OCI-LY3 (cell line): ENCODE measurements around the gene CHL1.

Experiments
- H2AFZ ChIP-seq: fragments of 200-600, 300-600 bp; shearing (Covaris generic); 2 replicates; pipeline ENCODE4 v1.6.0; 2014; ENCODE audit warnings: antibody characterized with exemption, low read depth, low read length
- H3K27ac ChIP-seq: fragments of 200-600, 300-600 bp; sonication (generic); 2 replicates; pipeline ENCODE4 v1.5.1; 2014; ENCODE audit warnings: mild to moderate bottlenecking, low read length, moderate library complexity, mixed read lengths
- H3K27me3 ChIP-seq: fragments of 200-600, 300-600 bp; sonication (generic); 2 replicates; pipeline ENCODE4 v1.6.1; 2014; ENCODE audit warnings: low read depth, low read length, mixed read lengths
- H3K36me3 ChIP-seq: fragments of 200-600, 300-600 bp; sonication (generic); replicated peaks from 2 replicates; pipeline ENCODE3; 2014; ENCODE audit warnings: low read depth, low read length, mixed read lengths
- H3K4me1 ChIP-seq: fragments of 300-600, 200-600 bp; sonication (generic); 2 replicates; pipeline ENCODE4 v1.6.1; 2014; ENCODE audit warnings: low read length, mixed read lengths
- H3K4me2 ChIP-seq: fragments of 200-600, 300-600 bp; sonication (generic); 2 replicates; pipeline ENCODE4 v1.6.1; 2014; ENCODE audit warnings: low read length, mixed read lengths
- H3K4me3 ChIP-seq: fragments of 300-600, 200-600 bp; sonication (generic); 2 replicates; pipeline ENCODE4 v1.5.1; 2014; ENCODE audit warnings: antibody characterized with exemption, mild to moderate bottlenecking, low read length, moderate library complexity
- H3K79me2 ChIP-seq: fragments of 300-600, 200-600 bp; shearing (Covaris generic); 2 replicates; pipeline ENCODE4 v1.6.1; 2014; ENCODE audit warnings: mild to moderate bottlenecking, low read length, mixed read lengths
- H3K9ac ChIP-seq: fragments of 300-600, 200-600 bp; shearing (Covaris generic); 2 replicates; pipeline ENCODE4 v1.6.0; 2014; ENCODE audit warnings: mild to moderate bottlenecking, low read length, moderate library complexity
- H3K9me3 ChIP-seq: fragments of 200-600, 300-600 bp; shearing (Covaris generic); 2 replicates; pipeline ENCODE4 v1.6.1; 2014; ENCODE audit warnings: low read length, mixed read lengths; ENCODE audit not compliant: insufficient read depth
- H4K20me1 ChIP-seq: fragments of 200-600, 300-600 bp; sonication (generic); 2 replicates; pipeline ENCODE4 v1.6.1; 2016; ENCODE audit warnings: low read length, mixed read lengths; ENCODE audit not compliant: insufficient read depth
- CTCF ChIP-seq: fragments of 200-600, 300-600 bp; sonication (generic); IDR thresholded peaks from 2 replicates; pipeline ENCODE4 v1.5.1; 2014; ENCODE audit warnings: antibody characterized with exemption, low read length, low read depth
- EZH2phosphoT487 ChIP-seq: fragments of 200-600 bp; shearing (Covaris generic); IDR thresholded peaks from 2 replicates; pipeline ENCODE4 v1.6.1; 2018; ENCODE audit warnings: antibody characterized with exemption, mixed run types, low read depth

The CHL1 gene

GRCh38 chr3:356952-357351, 160.4 kb downstream of the CHL1 start:
- H2AFZ ChIP-seq = no peak overlapping the region
- no peak overlapping the region for H3K9ac ChIP-seq
- no peak for TF ChIP-seq EZH2phosphoT487
- no peak for TF ChIP-seq CTCF
- H3K4me2 ChIP-seq = peak overlapping the region; percentile 57; the same call in 1 of the 2 replicates
- peaks cover 5% of the 10 kb centered on the region for H3K36me3 ChIP-seq
- H3K9me3 ChIP-seq = no peaks in the 10 kb centered on the region
- peak overlapping the region; percentile 86; the same call in 1 of the 2 replicates for H3K27ac ChIP-seq
- H3K27me3 ChIP-seq = no peaks in the 10 kb centered on the region
- H4K20me1 ChIP-seq = no peaks in the 10 kb centered on the region
- H3K4me3 ChIP-seq = no peak overlapping the region
- H3K4me1 ChIP-seq = peaks cover 68% of the 10 kb centered on the region
- no peaks in the 10 kb centered on the region for H3K79me2 ChIP-seq

- Histone ChIP-seq H3K9ac (peak overlapping the region; percentile 22; the same call in 1 of the 2 replicates), H3K36me3 (peaks cover 7% of the 10 kb centered on the region), H3K27ac (peak overlapping the region; percentile 80), H3K79me2 (no peaks in the 10 kb centered on the region), H4K20me1 (no peaks in the 10 kb centered on the region), H3K27me3 (no peaks in the 10 kb centered on the region), H3K4me3 (0 out of 2 replicates have a peak overlapping the region, but pooled peaks have one; percentile 10), H3K4me2 (peak overlapping the region; percentile 56), H3K9me3 (no peaks in the 10 kb centered on the region), H3K4me1 (peaks cover 76% of the 10 kb centered on the region), H2AFZ (no peak overlapping the region)
- no peak for TF ChIP-seq EZH2phosphoT487
- no peak for TF ChIP-seq CTCF
Observed at GRCh38 chr3:359672-360071, 163.1 kb downstream of the CHL1 start.

- Histone ChIP-seq H3K4me1 (peaks cover 77% of the 10 kb centered on the region), H3K4me2 (peak overlapping the region; percentile 55; the same call in 1 of the 2 replicates), H2AFZ (no peak overlapping the region), H3K27me3 (no peaks in the 10 kb centered on the region), H4K20me1 (no peaks in the 10 kb centered on the region), H3K27ac (peak overlapping the region; percentile 89), H3K4me3 (no peak overlapping the region), H3K9me3 (no peaks in the 10 kb centered on the region; the same call in 1 of the 2 replicates), H3K79me2 (no peaks in the 10 kb centered on the region), H3K9ac (no peak overlapping the region), H3K36me3 (peaks cover 7% of the 10 kb centered on the region)
- TF ChIP-seq CTCF (no peak), EZH2phosphoT487 (no peak)
Observed at GRCh38 chr3:362681-363338, 166.2 kb downstream of the CHL1 start.

- H3K4me1 ChIP-seq = peaks cover 65% of the 10 kb centered on the region
- no peak overlapping the region for H2AFZ ChIP-seq
- H3K4me2 ChIP-seq = peak overlapping the region; percentile 55
- H3K4me3 ChIP-seq = no peak overlapping the region
- peak overlapping the region; percentile 89 for H3K27ac ChIP-seq
- H3K79me2 ChIP-seq = no peaks in the 10 kb centered on the region
- H3K27me3 ChIP-seq = no peaks in the 10 kb centered on the region
- H4K20me1 ChIP-seq = no peaks in the 10 kb centered on the region
- H3K9ac ChIP-seq = peak overlapping the region; percentile 59
- TF ChIP-seq CTCF (no peak), EZH2phosphoT487 (no peak)
- H3K9me3 ChIP-seq = no peaks in the 10 kb centered on the region; the same call in 1 of the 2 replicates
- H3K36me3 ChIP-seq = peaks cover 7% of the 10 kb centered on the region
Observed at GRCh38 chr3:364287-364686, 167.7 kb downstream of the CHL1 start.
